Measurements from ENCODE around the gene TMEM235. TPM values are rescaled to one million over a fixed set of nuclear protein-coding genes. Genes with fewer than 3 reads are reported as not detected.
A peak's percentile ranks its signal among the peaks of the same experiment; 100 is the strongest.

The TMEM235 gene
- not detected in 2 replicates for total RNA-seq
- not detected for polyA plus RNA-seq (2012)

- DNase-seq (ENCODE audit: low read depth), result no peak
Measured at GRCh38 chr17:78230996-78231935, at the start of gene TMEM235. TSS of gene TMEM235 (plus strand) at chr17:78231631. CDS start at chr17:78232024, 393 bp downstream.

- DNase-seq (ENCODE audit: low read depth), result no peak
Measured at GRCh38 chr17:78182504-78182903, 48.9 kb upstream of the TMEM235 start.

GRCh38 chr17:78183916-78184315 is 47.5 kb upstream of the TMEM235 start:
- no peak for DNase-seq (ENCODE audit: low read depth)

- DNase-seq (ENCODE audit: low read depth), result no peak
Measured at GRCh38 chr17:78184351-78184750, 47.1 kb upstream of the TMEM235 start.

- no peak for DNase-seq (ENCODE audit: low read depth)
Measured at GRCh38 chr17:78184868-78185267, 46.6 kb upstream of the TMEM235 start.

- DNase-seq (ENCODE audit: low read depth), result peak; percentile 80
Measured at GRCh38 chr17:78185981-78186691, 45.3 kb upstream of the TMEM235 start.

GRCh38 chr17:78186692-78187595 is 44.5 kb upstream of the TMEM235 start, which contains the start of the genes AFMID and TK1:
TSS of gene AFMID (plus strand) at chr17:78187362. CDS start at chr17:78187371, 9 bp downstream.
TSS of gene TK1 (minus strand) at chr17:78187052. CDS start at chr17:78186994, 58 bp downstream.
- DNase-seq (ENCODE audit: low read depth), result peak; percentile 96

- DNase-seq (ENCODE audit: low read depth), result no peak
Measured at GRCh38 chr17:78196716-78197115, 34.7 kb upstream of the TMEM235 start.

- no peak for DNase-seq (ENCODE audit: low read depth)
Measured at GRCh38 chr17:78197147-78197832, 34.1 kb upstream of the TMEM235 start.

- DNase-seq (ENCODE audit: low read depth), result no peak
Measured at GRCh38 chr17:78200451-78200850, 31.0 kb upstream of the TMEM235 start.

- DNase-seq (ENCODE audit: low read depth), result no peak
Measured at GRCh38 chr17:78202666-78203065, 28.8 kb upstream of the TMEM235 start.

GRCh38 chr17:78204387-78205123 is 26.9 kb upstream of the TMEM235 start:
- DNase-seq (ENCODE audit: low read depth), result no peak

- DNase-seq (ENCODE audit: low read depth), result no peak
Measured at GRCh38 chr17:78205124-78205775, 26.2 kb upstream of the TMEM235 start.

- no peak for DNase-seq (ENCODE audit: low read depth)
Measured at GRCh38 chr17:78206298-78206697, 25.1 kb upstream of the TMEM235 start.

GRCh38 chr17:78208486-78208885 is 22.9 kb upstream of the TMEM235 start:
- no peak for DNase-seq (ENCODE audit: low read depth)

- no peak for DNase-seq (ENCODE audit: low read depth)
Measured at GRCh38 chr17:78210111-78210510, 21.3 kb upstream of the TMEM235 start.

GRCh38 chr17:78211032-78211431 is 20.4 kb upstream of the TMEM235 start:
- DNase-seq (ENCODE audit: low read depth), result no peak

GRCh38 chr17:78214016-78214705 is 17.3 kb upstream of the TMEM235 start, which contains the start of gene BIRC5:
TSS of gene BIRC5 (plus strand) at chr17:78214253. CDS start at chr17:78214317, 64 bp downstream.
- DNase-seq (ENCODE audit: low read depth), result peak; percentile 87

All from myocyte (in vitro differentiated cells).